CD14-positive monocyte (primary cell): ENCODE data around the gene DYNC1H1. TPM values are rescaled to one million over a fixed set of nuclear protein-coding genes. Genes with fewer than 3 reads are reported as not detected.

Experiments
- DNase-seq, 3 donors: peaks; one replicate each; pipeline ENCODE4 v3.0.0-alpha.2; 2011 to 2022
- H2AFZ ChIP-seq: 2 replicates; pipeline ENCODE4 v1.6.0; 2012; ENCODE audit warnings: mild to moderate bottlenecking, low read depth, low read length, inconsistent platforms; ENCODE audit not compliant: insufficient read depth, poor library complexity, severe bottlenecking
- H3K27ac ChIP-seq, 2 donors: 1 replicate in 1 of 2; 2 replicates in 1 of 2; pipeline ENCODE4 v1.5.1; 2012 to 2013; ENCODE audit warnings: low read length in 2 of 2, control low read depth in 1 of 2, inconsistent platforms in 1 of 2, low read depth in 1 of 2, mild to moderate bottlenecking in 1 of 2
- H3K27me3 ChIP-seq, 2 donors: one replicate each; pipeline versions ENCODE4 v1.6.0 to v1.6.1; 2011 to 2013; ENCODE audit warnings: low read length in 2 of 2; ENCODE audit not compliant: control insufficient read depth in 2 of 2, insufficient read depth in 2 of 2
- H3K36me3 ChIP-seq, 2 donors: replicated peaks in 1 of 2; 1 replicate in 1 of 2; 2 replicates in 1 of 2; pipeline versions ENCODE4 v1.5.1 to v1.6.1; 2012 to 2013; ENCODE audit warnings: low read length in 2 of 2, control low read depth in 1 of 2, inconsistent platforms in 1 of 2, mild to moderate bottlenecking in 1 of 2; ENCODE audit not compliant: insufficient read depth in 2 of 2, control insufficient read depth in 1 of 2
- H3K4me1 ChIP-seq, 2 donors: 1 replicate in 1 of 2; 2 replicates in 1 of 2; pipeline versions ENCODE4 v1.5.1 to v1.6.1; 2012 to 2013; ENCODE audit warnings: low read length in 2 of 2, control low read depth in 1 of 2, inconsistent platforms in 1 of 2, mild to moderate bottlenecking in 1 of 2, moderate library complexity in 1 of 2; ENCODE audit not compliant: insufficient read depth in 2 of 2, control insufficient read depth in 1 of 2
- H3K4me2 ChIP-seq: replicated peaks from 2 replicates; pipeline ENCODE3; 2012; ENCODE audit warnings: low read length, moderate library complexity, mild to moderate bottlenecking; ENCODE audit not compliant: poor library complexity, severe bottlenecking; ENCODE audit errors: extremely low read depth
- H3K4me3 ChIP-seq, 3 experiments: fragments of 200-600 bp in 1 of 3; sonication (generic) in 1 of 3; replicated peaks in 1 of 3; 1 replicate in 2 of 3; 2 replicates in 1 of 3; pipeline ENCODE4 v1.5.1; 2011 to 2013; ENCODE audit warnings: low read length in 3 of 3, mild to moderate bottlenecking in 3 of 3, control low read depth in 2 of 3, low read depth in 2 of 3, inconsistent platforms in 1 of 3, moderate library complexity in 1 of 3
- H3K79me2 ChIP-seq: 2 replicates; pipeline ENCODE4 v1.6.0; 2012; ENCODE audit warnings: mild to moderate bottlenecking, control low read depth, inconsistent platforms, low read length, moderate library complexity; ENCODE audit not compliant: insufficient read depth
- H3K9ac ChIP-seq: 2 replicates; pipeline ENCODE4 v1.6.0; 2017; ENCODE audit warnings: low read length, mild to moderate bottlenecking; ENCODE audit not compliant: insufficient read depth, poor library complexity, severe bottlenecking
- H3K9me3 ChIP-seq, 2 donors: replicated peaks in 1 of 2; 1 replicate in 1 of 2; 2 replicates in 1 of 2; pipeline versions ENCODE4 v1.5.1 to v1.6.1; 2012 to 2013; ENCODE audit warnings: low read length in 2 of 2, control low read depth in 1 of 2; ENCODE audit not compliant: control insufficient read depth in 1 of 2, insufficient read depth in 1 of 2
- H4K20me1 ChIP-seq: 2 replicates; pipeline ENCODE4 v1.6.0; 2012; ENCODE audit warnings: mild to moderate bottlenecking, low read length, control low read depth, moderate library complexity; ENCODE audit not compliant: insufficient read depth
- H3K27ac Mint-ChIP-seq, 7 donors: one replicate each; pipeline ENCODE4 v1.8.0; 2020; ENCODE audit warnings: mild to moderate bottlenecking in 7 of 7, mixed read lengths in 7 of 7, moderate library complexity in 6 of 7, inconsistent platforms in 2 of 7
- H3K27me3 Mint-ChIP-seq, 3 donors: one replicate each; pipeline ENCODE4 v1.8.0; 2021 to 2022; ENCODE audit warnings: low read depth in 3 of 3, mild to moderate bottlenecking in 3 of 3, mixed read lengths in 3 of 3, moderate library complexity in 3 of 3, inconsistent platforms in 1 of 3
- H3K36me3 Mint-ChIP-seq, 2 donors: one replicate each; pipeline ENCODE4 v1.8.0; 2020; ENCODE audit warnings: mixed read lengths in 2 of 2, inconsistent platforms in 1 of 2, mild to moderate bottlenecking in 1 of 2
- H3K4me1 Mint-ChIP-seq: one replicate; pipeline ENCODE4 v1.8.0; 2020; ENCODE audit warnings: mild to moderate bottlenecking, mixed read lengths
- H3K4me3 Mint-ChIP-seq, 2 donors: one replicate each; pipeline ENCODE4 v1.8.0; 2020; ENCODE audit warnings: mild to moderate bottlenecking in 2 of 2, mixed read lengths in 2 of 2, moderate library complexity in 1 of 2
- H3K9me3 Mint-ChIP-seq, 7 donors: one replicate each; pipeline ENCODE4 v1.8.0; 2020 to 2022; ENCODE audit warnings: mixed read lengths in 7 of 7, mild to moderate bottlenecking in 6 of 7, moderate library complexity in 6 of 7, inconsistent platforms in 2 of 7
- CTCF ChIP-seq: fragments of 200-600 bp; IDR thresholded peaks from one replicate; pipeline ENCODE4 v1.8.0; 2022; ENCODE audit warnings: antibody characterized with exemption, mild to moderate bottlenecking
- WGBS: methylation state at CpG from one replicate; pipeline ENCODE4 v1.1.5; 2013; ENCODE audit warnings: missing lambda C conversion rate; ENCODE audit not compliant: insufficient coverage; 5-methylcytosine and 5-hydroxymethylcytosine counted together
- intact Hi-C, 2 donors: fragments of 100-400 bp; cut with micrococcal nuclease; formaldehyde crosslinking; loops; one replicate each; pipeline versions ENCODE4 v1.15.0 to v1.15.1; 2023
- polyA plus RNA-seq, 3 donors: library from polyadenylated mRNA; depleted of rRNA in 1 of 3; unstranded in 2 of 3; stranded (reverse) in 1 of 3; fragments of 300-500 nt in 2 of 3; fragments of >200 nt in 1 of 3; fragmentation: Illumina TruSeq in 2 of 3; gene quantifications; 1 replicate in 2 of 3; 2 replicates in 1 of 3; pipeline ENCODE4 v1.2.3, GENCODE V29; 2012 to 2021

Gene DYNC1H1
- polyA plus RNA-seq, 3 donors: 14.7 to 87.3 (median 23.6) TPM

DNA sequence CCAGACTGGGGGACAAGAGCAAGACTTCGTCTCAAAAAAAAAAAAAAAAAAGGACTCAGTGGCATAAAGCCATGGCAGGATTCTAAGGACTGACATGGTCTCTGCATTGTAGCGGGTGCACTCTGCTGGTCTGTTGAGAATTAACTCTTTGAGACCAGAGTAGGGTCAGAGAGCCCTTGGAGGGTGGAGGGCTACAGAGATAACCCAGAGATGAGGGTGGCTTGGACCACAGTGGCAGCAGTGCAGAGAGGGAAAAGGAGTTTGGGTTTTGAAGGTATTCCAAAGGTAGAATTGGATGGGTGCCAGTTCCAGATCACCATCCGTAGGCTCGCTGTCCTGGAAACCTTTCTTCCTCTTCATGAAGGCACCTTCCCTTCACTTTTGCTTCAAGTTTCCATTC lies 14.3 kb upstream of the DYNC1H1 start:
- Histone ChIP-seq H3K4me3 (no peak overlapping the region), H3K9me3 (no peaks in the 10 kb centered on the region), H3K27ac (no peak overlapping the region), H3K36me3 (no peaks in the 10 kb centered on the region), H3K4me2 (no peak overlapping the region), H3K4me1 (peaks cover 17 to 27% of the 10 kb centered on the region in 2 donors), H4K20me1 (no peaks in the 10 kb centered on the region), H2AFZ (no peak overlapping the region), H3K27me3 (peaks cover 5 to 8% of the 10 kb centered on the region in 2 donors), H3K79me2 (peaks cover 16% of the 10 kb centered on the region), H3K9ac (no peak overlapping the region)
- peaks cover 16 to 18% (median 17%) of the 10 kb centered on the region in 3 donors for H3K27me3 Mint-ChIP-seq
- H3K36me3 Mint-ChIP-seq: peaks cover 2 to 7% of the 10 kb centered on the region in 2 donors
- peak overlapping the region in 3 of 7 donors; percentile 43 to 50 (median 48) for H3K27ac Mint-ChIP-seq
- DNase-seq: no peak
- peaks cover 0 to 4% (median 2%) of the 10 kb centered on the region in 7 donors for H3K9me3 Mint-ChIP-seq
- 71% methylated on average over 1 of the region's 4 CpGs for WGBS
- TF ChIP-seq CTCF: no peak
- H3K4me1 Mint-ChIP-seq: peaks cover 22% of the 10 kb centered on the region
- intact Hi-C loops: no loop called here
- H3K4me3 Mint-ChIP-seq: no peak overlapping the region

- WGBS: 100% methylated on average over 1 of the region's 4 CpGs
- Mint-ChIP-seq H3K27me3 (peaks cover 10 to 13% (median 12%) of the 10 kb centered on the region in 3 donors), H3K4me1 (peaks cover 19% of the 10 kb centered on the region), H3K36me3 (peaks cover 2 to 7% of the 10 kb centered on the region in 2 donors), H3K4me3 (no peak overlapping the region), H3K27ac (peak overlapping the region in 6 of 7 donors; percentile 4 to 66 (median 43)), H3K9me3 (peaks cover 0 to 4% (median 1%) of the 10 kb centered on the region in 7 donors)
- no peaks in the 10 kb centered on the region for H4K20me1 ChIP-seq
- H2AFZ ChIP-seq: no peak overlapping the region
- no peak overlapping the region for H3K27ac ChIP-seq
- intact Hi-C loops: no loop called here
- H3K36me3 ChIP-seq: no peaks in the 10 kb centered on the region
- no peak for TF ChIP-seq CTCF
- peaks cover 17 to 27% of the 10 kb centered on the region in 2 donors for H3K4me1 ChIP-seq
- no peak for DNase-seq
- H3K79me2 ChIP-seq: peaks cover 16% of the 10 kb centered on the region
- no peak overlapping the region for H3K4me2 ChIP-seq
- H3K4me3 ChIP-seq: no peak overlapping the region
- H3K9me3 ChIP-seq: no peaks in the 10 kb centered on the region
- peaks cover 2 to 6% of the 10 kb centered on the region in 2 donors for H3K27me3 ChIP-seq
- H3K9ac ChIP-seq: no peak overlapping the region
Measured at GRCh38 chr14:101950516-101951215, 13.7 kb upstream of the DYNC1H1 start.
